Right lobe of liver (tissue), 4 donors: ENCODE results near the gene PTPRM.

Experiments
- CTCF ChIP-seq, 4 donors: fragments of 200-600 bp in 3 of 4; fragments of 450-650 bp in 1 of 4; IDR thresholded peaks; one replicate each; pipeline versions ENCODE4 v1.5.1 to v1.8.0; 2016 to 2022; ENCODE audit warnings: antibody characterized with exemption in 4 of 4, mild to moderate bottlenecking in 2 of 4
- POLR2A ChIP-seq: fragments of 450-650 bp; IDR thresholded peaks from one replicate; pipeline ENCODE4 v1.6.1; 2017; ENCODE audit warnings: antibody characterized with exemption, mild to moderate bottlenecking
- donor health status: DM: no; HTN: no; CAD: no.
- donor health status: DM: no; HTN: no; CAD: no.
- donor health status: DM: no; HTN: yes; CAD: no.

GRCh38 chr18:8424481-8424880, 857.4 kb downstream of the PTPRM start:
- TF ChIP-seq CTCF (IDR thresholded peaks at IDR 0.05) (no peak), POLR2A (no peak)
